Astrocyte of the spinal cord (primary cell): ENCODE measurements around the gene COL13A1.

Experiments used
- DNase-seq: peaks from one replicate; pipeline ENCODE4 v3.0.0; 2011; ENCODE audit warnings: low read depth, low spot score
- H3K4me3 ChIP-seq: 2 replicates; pipeline ENCODE4 v1.5.1; 2011; ENCODE audit warnings: low read depth, mild to moderate bottlenecking, low read length, moderate library complexity
- in situ Hi-C: cut with HindIII; loops from 2 replicates; pipeline ENCODE4 v1.10.0; 2017; ENCODE audit warnings: low sequenced_read_pairs
- TF ChIP-seq, protein P1 (sequence below): IDR thresholded peaks from 2 replicates; pipeline ENCODE4 v1.5.1; 2012; ENCODE audit warnings: low read depth, mild to moderate bottlenecking, low read length, inconsistent platforms

Gene COL13A1

DNA sequence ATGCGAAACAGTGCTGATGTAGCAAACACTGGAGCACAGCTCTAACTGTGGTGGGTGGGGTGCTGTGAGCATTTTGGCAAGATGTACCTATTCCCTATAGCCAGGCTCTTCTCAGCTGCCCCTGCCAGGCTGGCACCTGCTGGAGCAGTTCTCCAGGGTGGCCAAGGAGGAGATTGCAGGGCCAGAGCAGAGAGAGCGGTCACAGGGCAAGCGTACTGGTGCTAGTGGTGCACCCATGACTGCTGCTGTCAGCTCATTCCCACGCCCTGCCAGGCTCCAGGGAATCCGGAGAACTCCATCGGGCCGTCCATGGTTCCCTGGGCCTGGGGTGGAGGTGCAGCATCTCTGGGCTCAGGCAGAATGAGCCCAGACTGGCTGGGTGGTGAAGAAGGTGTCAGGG is 2.1 kb downstream of the COL13A1 start:
- peak overlapping the region; percentile 96 for H3K4me3 ChIP-seq
- in situ Hi-C loops = no loop called here
- DNase-seq = no peak
- TF ChIP-seq, protein P1, sequence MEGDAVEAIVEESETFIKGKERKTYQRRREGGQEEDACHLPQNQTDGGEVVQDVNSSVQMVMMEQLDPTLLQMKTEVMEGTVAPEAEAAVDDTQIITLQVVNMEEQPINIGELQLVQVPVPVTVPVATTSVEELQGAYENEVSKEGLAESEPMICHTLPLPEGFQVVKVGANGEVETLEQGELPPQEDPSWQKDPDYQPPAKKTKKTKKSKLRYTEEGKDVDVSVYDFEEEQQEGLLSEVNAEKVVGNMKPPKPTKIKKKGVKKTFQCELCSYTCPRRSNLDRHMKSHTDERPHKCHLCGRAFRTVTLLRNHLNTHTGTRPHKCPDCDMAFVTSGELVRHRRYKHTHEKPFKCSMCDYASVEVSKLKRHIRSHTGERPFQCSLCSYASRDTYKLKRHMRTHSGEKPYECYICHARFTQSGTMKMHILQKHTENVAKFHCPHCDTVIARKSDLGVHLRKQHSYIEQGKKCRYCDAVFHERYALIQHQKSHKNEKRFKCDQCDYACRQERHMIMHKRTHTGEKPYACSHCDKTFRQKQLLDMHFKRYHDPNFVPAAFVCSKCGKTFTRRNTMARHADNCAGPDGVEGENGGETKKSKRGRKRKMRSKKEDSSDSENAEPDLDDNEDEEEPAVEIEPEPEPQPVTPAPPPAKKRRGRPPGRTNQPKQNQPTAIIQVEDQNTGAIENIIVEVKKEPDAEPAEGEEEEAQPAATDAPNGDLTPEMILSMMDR = no peak

DNA sequence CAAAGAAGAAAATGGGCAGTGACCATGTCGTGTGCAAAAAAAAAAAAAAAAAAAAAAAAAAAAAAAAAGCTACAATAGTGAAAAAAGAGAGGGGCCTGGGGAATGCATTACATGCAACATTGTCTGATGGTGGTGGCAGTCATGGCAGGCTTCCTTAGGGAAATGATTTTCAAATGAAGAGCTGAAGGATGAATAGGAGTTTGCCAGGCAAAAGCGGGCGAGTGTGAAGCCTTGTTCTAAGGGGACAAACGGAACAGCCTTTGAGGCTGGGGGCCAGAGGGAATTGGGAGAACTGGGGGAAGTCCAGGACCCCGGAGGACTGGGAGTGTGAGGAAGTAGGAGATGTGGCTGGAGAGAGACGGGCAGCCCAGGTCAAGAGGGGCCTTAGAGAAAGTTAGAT is 3.1 kb downstream of the COL13A1 start:
- TF ChIP-seq, protein P1 = no peak
- H3K4me3 ChIP-seq = peak overlapping the region; percentile 96
- in situ Hi-C loops = no loop called here
- no peak for DNase-seq

DNA sequence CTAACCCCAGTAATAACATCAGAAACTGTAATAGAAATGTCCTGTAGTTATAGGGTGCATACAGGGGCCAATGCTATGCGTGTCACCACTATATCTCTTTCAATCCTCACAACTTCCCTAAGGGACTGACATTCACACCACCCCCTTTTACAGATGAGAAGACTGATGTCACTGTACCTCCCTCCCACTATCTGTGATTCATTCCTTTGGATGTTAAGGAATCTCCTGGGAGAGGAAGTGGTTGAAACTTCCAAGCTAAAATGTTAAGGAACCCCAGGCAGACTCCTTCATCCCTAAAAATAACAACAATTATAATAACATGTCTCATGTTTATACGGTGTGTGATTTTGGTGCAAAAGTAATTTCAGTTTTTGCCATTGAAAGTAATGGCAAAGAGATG is 5.4 kb downstream of the COL13A1 start:
- no peak overlapping the region for H3K4me3 ChIP-seq
- in situ Hi-C loops = no loop called here
- TF ChIP-seq, protein P1 = no peak
- DNase-seq = peak; percentile 67

DNA sequence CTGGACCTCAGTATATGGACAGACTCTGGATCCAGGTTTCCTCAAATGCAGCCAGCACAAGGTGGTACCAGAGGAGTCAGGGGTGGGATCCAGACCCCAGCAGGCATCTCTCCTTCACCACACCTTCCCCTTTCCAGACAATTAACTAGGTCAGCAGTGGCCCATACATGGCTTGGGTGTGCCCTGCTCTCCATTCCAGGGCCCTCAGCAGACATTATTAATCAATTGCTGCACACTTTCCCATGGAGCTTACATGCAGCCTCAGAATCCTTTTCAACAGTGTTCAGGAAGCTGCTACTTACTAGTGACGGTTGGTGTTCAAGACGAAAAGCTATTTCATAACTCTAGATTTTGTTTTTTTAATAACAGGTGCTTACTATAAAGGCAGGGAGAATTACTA is 6.0 kb downstream of the COL13A1 start:
- H3K4me3 ChIP-seq = no peak overlapping the region
- peak; percentile 42 for DNase-seq
- in situ Hi-C loops = no loop called here
- TF ChIP-seq, protein P1 = no peak

DNA sequence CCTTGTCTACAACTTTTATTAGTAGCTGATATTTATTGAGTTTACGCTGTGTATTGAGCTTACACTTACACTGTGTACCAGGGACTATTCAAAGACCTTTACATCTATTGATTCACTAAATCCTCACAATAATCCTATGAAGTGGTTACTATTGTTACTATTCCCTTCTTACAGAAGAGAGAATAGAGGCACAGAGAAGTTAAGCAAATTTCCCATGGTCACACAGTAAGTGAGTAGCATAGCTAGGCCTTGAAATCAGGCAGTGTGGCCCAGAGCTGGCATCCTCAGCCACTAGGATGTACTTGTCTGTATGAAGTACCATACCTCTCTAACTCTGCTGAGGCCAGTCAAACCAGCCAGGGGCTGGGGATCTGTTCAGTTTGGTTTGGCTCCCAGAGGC is 7.6 kb downstream of the COL13A1 start:
- no peak overlapping the region for H3K4me3 ChIP-seq
- in situ Hi-C loops = no loop called here
- DNase-seq = no peak
- TF ChIP-seq, protein P1 = no peak

DNA sequence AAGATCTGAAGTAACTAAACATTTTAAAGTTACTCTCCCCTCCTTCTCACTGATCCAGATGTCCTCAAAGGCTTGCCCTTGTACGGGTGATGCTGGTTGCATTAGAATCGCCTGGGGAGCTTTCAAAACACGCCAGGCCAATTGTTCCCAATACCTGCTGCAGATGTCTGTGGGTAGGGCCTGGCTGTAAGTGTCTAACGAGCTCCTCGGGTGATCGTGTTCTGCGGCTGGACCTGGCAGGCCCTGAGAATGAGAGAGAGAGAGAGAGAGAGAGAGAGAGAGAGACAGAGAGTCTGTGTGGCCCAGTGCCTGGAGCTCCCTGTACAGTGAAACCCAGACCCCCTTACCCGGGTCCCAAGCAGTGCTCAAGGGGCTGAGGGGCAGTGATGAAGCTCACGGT is 8.4 kb downstream of the COL13A1 start:
- no peak for DNase-seq
- TF ChIP-seq, protein P1 = no peak
- in situ Hi-C loops = no loop called here
- H3K4me3 ChIP-seq = no peak overlapping the region

DNA sequence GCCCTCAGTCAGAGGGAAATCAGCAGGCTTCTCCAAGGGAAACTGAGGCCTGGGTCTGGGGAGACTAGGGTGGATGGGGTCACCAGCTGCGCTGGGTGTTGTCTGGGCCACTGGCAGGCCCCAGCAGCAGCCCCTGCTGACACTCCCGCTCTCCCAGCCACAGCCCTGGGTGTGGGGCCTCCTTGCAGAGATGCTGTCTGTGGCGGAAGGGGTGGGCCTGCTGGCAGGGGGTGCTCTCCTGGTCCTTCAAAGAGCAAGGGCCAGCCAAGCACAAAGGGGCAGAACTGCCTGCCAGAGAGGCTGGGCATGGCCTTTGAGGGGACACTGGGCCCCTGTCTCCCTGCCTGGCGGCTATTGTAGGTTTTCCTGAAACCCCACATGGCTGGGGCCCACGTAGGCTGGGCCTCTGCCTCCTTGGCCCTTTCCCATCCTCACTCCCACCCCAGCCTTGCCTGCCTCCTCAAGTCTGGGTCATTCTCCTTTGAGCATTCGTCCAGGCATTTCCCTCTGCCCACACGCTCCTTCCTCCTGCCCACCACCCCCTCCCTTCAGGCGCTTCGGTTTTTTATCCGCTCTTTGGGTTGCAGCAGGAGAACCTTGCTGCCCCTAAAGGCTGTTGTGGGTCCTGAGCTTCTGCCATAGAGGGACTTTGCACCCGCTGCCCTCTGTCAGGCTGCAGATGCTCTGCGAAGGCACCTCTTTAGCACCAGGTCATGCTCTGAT is 9.1 kb downstream of the COL13A1 start:
- no peak overlapping the region for H3K4me3 ChIP-seq
- in situ Hi-C loops = no loop called here
- TF ChIP-seq, protein P1 = no peak
- DNase-seq = no peak
